A549 (cell line): ENCODE measurements around the gene TEX22. TPM values are rescaled to one million over a fixed set of nuclear protein-coding genes. Genes with fewer than 3 reads are reported as not detected.

Experiments used
- ATAC-seq, 2 experiments: fragments of 200-7000 bp in 1 of 2; fragments of >200 bp in 1 of 2; cut with Nextera tagmentation in 1 of 2; cut with Tn5 transposase in 1 of 2; 3 replicates each; pipeline versions ENCODE4 v1.8.0 to v1.9.1; 2018 to 2020; ENCODE audit warnings: mild to moderate bottlenecking in 1 of 2, moderate library complexity in 1 of 2
- CTCF ChIA-PET: fragments of 300-600 bp; sonication (Branson Sonifier 250); formaldehyde crosslinking; extraction: SDS; loops from one replicate; lab custom pipeline; 2021; ENCODE audit warnings: antibody characterized with exemption, inconsistent platforms; lab: Yijun Ruan, JAX
- POLR2A ChIA-PET: fragments of 350-600 bp; formaldehyde crosslinking; extraction: SDS; loops from one replicate; lab custom pipeline; 2021; ENCODE audit warnings: antibody characterized with exemption, inconsistent platforms; lab: Yijun Ruan, JAX
- DNase-seq, 2 experiments: peaks; one replicate each; pipeline versions ENCODE4 v3.0.0 to v3.0.0-alpha.2; 2011 to 2016; ENCODE audit warnings: low read depth in 1 of 2, low spot score in 1 of 2
- FAIRE-seq: peaks from 2 replicates; lab custom pipeline; 2011; peaks lifted over from hg19 to GRCh38; lab: Jason Lieb, UNC
- H3K27ac ChIP-seq, 2 experiments: fragments of >200 bp; sonication (Bioruptor Twin); formaldehyde crosslinking; 3 replicates each; pipeline ENCODE4 v1.5.1; 2016 to 2017
- H3K4me1 ChIP-seq: fragments of >200 bp; sonication (Bioruptor Twin); formaldehyde crosslinking; 3 replicates; pipeline ENCODE4 v1.6.1; 2016
- H3K4me2 ChIP-seq: fragments of >200 bp; sonication (Bioruptor Twin); formaldehyde crosslinking; 3 replicates; pipeline ENCODE4 v1.6.1; 2016
- H3K4me3 ChIP-seq: fragments of >200 bp; sonication (Bioruptor Twin); formaldehyde crosslinking; 3 replicates; pipeline ENCODE4 v1.5.1; 2016
- H3K9me3 ChIP-seq: fragments of >200 bp; sonication (Bioruptor Twin); formaldehyde crosslinking; 3 replicates; pipeline ENCODE4 v1.6.1; 2016
- CBX8 ChIP-seq: fragments of 200-600 bp; sonication (generic); IDR thresholded peaks from 2 replicates; pipeline ENCODE4 v1.6.1; 2016
- CEBPB ChIP-seq, 2 experiments: fragments of >200 bp in 1 of 2; sonication (Bioruptor Twin) in 1 of 2; formaldehyde crosslinking in 1 of 2; IDR thresholded peaks; 2 replicates each; pipeline ENCODE4 v1.6.1; 2012 to 2016
- CHD2 ChIP-seq: fragments of 150-350 bp; IDR thresholded peaks from 2 replicates; pipeline ENCODE4 v1.6.1; 2014; ENCODE audit warnings: low read length; ENCODE audit not compliant: partially characterized antibody
- CHD4 ChIP-seq: fragments of 200-600 bp; sonication (generic); IDR thresholded peaks from 2 replicates; pipeline ENCODE4 v1.6.1; 2016; ENCODE audit warnings: antibody characterized with exemption, mild to moderate bottlenecking, borderline replicate concordance
- EHF ChIP-seq: fragments of 250-450 bp; sonication (Bioruptor Pico); IDR thresholded peaks from 2 replicates; pipeline ENCODE4 v1.5.0; 2020; ENCODE audit warnings: mild to moderate bottlenecking
- EHMT2 ChIP-seq: fragments of 200-600 bp; sonication (generic); IDR thresholded peaks from 2 replicates; pipeline ENCODE4 v1.6.1; 2016; ENCODE audit warnings: antibody characterized with exemption, low read depth, mild to moderate bottlenecking, moderate library complexity
- FOSL2 ChIP-seq, 2 experiments: fragments of 450-650 bp in 1 of 2; fragments of >200 bp in 1 of 2; sonication (Bioruptor Twin) in 1 of 2; formaldehyde crosslinking; IDR thresholded peaks; 2 replicates each; pipeline versions ENCODE4 v1.5.0 to v1.6.1; 2016 to 2020; ENCODE audit warnings: mild to moderate bottlenecking in 1 of 2, moderate library complexity in 1 of 2
- FOXS1 ChIP-seq: fragments of 250-450 bp; sonication (Bioruptor Pico); IDR thresholded peaks from 2 replicates; pipeline ENCODE4 v1.5.0; 2020; ENCODE audit warnings: mild to moderate bottlenecking, moderate library complexity
- GATA3 ChIP-seq: IDR thresholded peaks from 2 replicates; pipeline ENCODE4 v1.6.1; 2012; ENCODE audit warnings: borderline replicate concordance
- HMGXB4 ChIP-seq: fragments of 250-450 bp; sonication (Bioruptor Pico); IDR thresholded peaks from 2 replicates; pipeline ENCODE4 v1.5.0; 2021; ENCODE audit warnings: mild to moderate bottlenecking, moderate library complexity, borderline replicate concordance
- HOXA7 ChIP-seq: fragments of 250-450 bp; sonication (Bioruptor Pico); IDR thresholded peaks from 2 replicates; pipeline ENCODE4 v1.5.0; 2020; ENCODE audit warnings: mild to moderate bottlenecking, moderate library complexity
- HOXB13 ChIP-seq: fragments of 250-450 bp; sonication (Bioruptor Pico); IDR thresholded peaks from 2 replicates; pipeline ENCODE4 v1.5.0; 2020; ENCODE audit warnings: low read depth, mild to moderate bottlenecking, moderate library complexity
- KDM5A ChIP-seq: fragments of 200-600 bp; sonication (generic); IDR thresholded peaks from 2 replicates; pipeline ENCODE4 v1.6.1; 2016; ENCODE audit warnings: antibody characterized with exemption, mild to moderate bottlenecking
- MAZ ChIP-seq: fragments of 150-350 bp; IDR thresholded peaks from 2 replicates; pipeline ENCODE4 v1.6.1; 2014; ENCODE audit warnings: antibody characterized with exemption, low read depth, low read length, borderline replicate concordance
- MYC ChIP-seq: IDR thresholded peaks from 2 replicates; pipeline ENCODE4 v1.6.1; 2012; ENCODE audit warnings: mild to moderate bottlenecking, inconsistent platforms, low read length, improper control_type of control experiment, borderline replicate concordance
- NR3C1 ChIP-seq: fragments of >200 bp; sonication (Bioruptor Twin); formaldehyde crosslinking; IDR thresholded peaks from 3 replicates; pipeline ENCODE4 v1.6.1; 2017
- PHF8 ChIP-seq: fragments of 200-600 bp; sonication (generic); IDR thresholded peaks from 2 replicates; pipeline ENCODE4 v1.6.1; 2016; ENCODE audit warnings: low read depth, mild to moderate bottlenecking, antibody characterized with exemption, moderate library complexity, borderline replicate concordance
- POLR2AphosphoS2 ChIP-seq: conservative IDR thresholded peaks from 2 replicates; pipeline ENCODE4 v1.6.1; 2012; ENCODE audit warnings: low read length, improper control_type of control experiment, inconsistent platforms
- SMC3 ChIP-seq: fragments of >200 bp; sonication (Bioruptor Twin); formaldehyde crosslinking; IDR thresholded peaks from 3 replicates; pipeline ENCODE4 v1.6.1; 2018; ENCODE audit warnings: inconsistent platforms
- TFCP2L1 ChIP-seq: fragments of 250-450 bp; sonication (Bioruptor Pico); IDR thresholded peaks from 2 replicates; pipeline ENCODE4 v1.5.0; 2021; ENCODE audit warnings: mild to moderate bottlenecking
- ZC3H11A ChIP-seq: fragments of 450-650 bp; IDR thresholded peaks from 2 replicates; pipeline ENCODE4 v1.6.1; 2014; ENCODE audit warnings: antibody characterized with exemption, mild to moderate bottlenecking
- WGBS: methylation state at CpG from one replicate; pipeline ENCODE4 v1.1.6; 2017; ENCODE audit errors: missing lambda C conversion rate; 5-methylcytosine and 5-hydroxymethylcytosine counted together
- polyA plus RNA-seq, 4 experiments: library from polyadenylated mRNA; depleted of rRNA in 3 of 4; stranded (reverse); fragments of >200 nt; fragmentation: RNase III in 1 of 4; extraction: RNeasy Plus Mini Kit Qiagen cat#74134 plus additional on column Dnase treatment in 1 of 4; gene quantifications; 2 replicates in 3 of 4; 3 replicates in 1 of 4; pipeline ENCODE4 v1.2.3, GENCODE V29; 2011 to 2017
- TF ChIP-seq, protein P1 (sequence below): fragments of >200 bp; sonication (Bioruptor Twin); formaldehyde crosslinking; IDR thresholded peaks from 2 replicates; pipeline ENCODE4 v1.6.1; 2016
- TF ChIP-seq, protein P2 (sequence below): fragments of 200-600 bp; sonication (generic); IDR thresholded peaks from 2 replicates; pipeline ENCODE4 v1.6.1; 2016; ENCODE audit warnings: antibody characterized with exemption, mild to moderate bottlenecking, moderate library complexity

Gene TEX22
- polyA plus RNA-seq, 2 of the 4 experiments (the other 2 are of a cell fraction) = 0.06 to 0.23 TPM

DNA sequence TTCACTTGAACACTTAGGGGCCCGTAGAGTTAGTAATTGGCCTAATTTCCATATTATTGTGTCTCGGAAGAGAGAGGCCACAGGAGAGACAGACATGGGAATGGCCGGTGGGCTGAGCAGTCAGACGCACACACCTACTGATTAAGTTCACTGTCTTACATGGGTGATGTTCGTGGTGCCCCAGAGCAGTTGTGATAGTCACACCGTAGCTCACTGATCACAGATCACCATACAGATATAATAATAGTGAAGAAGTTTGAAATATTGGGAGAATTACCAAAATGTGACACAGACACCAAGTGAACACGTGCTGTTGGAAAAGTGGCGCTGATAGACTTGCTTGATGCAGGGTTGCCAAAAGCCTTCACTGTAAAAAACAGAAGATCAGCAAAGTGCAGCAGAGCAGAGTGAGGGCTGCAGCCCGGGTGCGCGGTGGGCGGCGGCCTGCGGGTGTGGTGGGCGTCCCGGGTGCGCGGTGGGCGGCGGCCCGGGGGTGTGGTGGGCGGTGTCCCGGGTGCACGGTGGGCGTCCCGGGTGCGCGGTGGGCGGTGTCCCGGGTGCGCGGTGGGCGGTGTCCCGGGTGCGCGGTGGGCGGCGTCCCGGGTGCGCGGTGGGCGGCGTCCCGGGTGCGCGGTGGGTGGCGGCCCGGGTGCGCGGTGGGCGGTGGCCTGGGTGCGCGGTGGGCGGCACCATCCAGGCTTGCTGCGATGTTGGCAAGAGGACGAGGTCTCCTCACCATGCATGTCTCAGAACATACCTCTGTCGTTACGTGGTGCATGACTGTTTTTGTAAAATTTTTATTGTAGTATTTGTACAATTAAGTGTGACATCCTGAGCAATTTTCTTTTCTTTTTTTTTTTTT lies 34.3 kb upstream of the TEX22 start:
- WGBS = 64% methylated on average over 39 of the region's 58 CpGs
- ChIA-PET CTCF (interaction anchor here (0.7 to 2.7 kb wide), 4 partner anchors 12 to 164 kb away, joined by 3 to 14 read pairs (median 10); no protein-coding TSS in a partner anchor), POLR2A (interaction anchor here (1.6 kb wide), 1 partner anchor 50 kb away, joined by 4 read pairs; the partner anchor contains the start of gene PACS2)
- Histone ChIP-seq H3K4me2 (peak overlapping the region; percentile 60), H3K9me3 (no peaks in the 10 kb centered on the region), H3K27ac (no peak overlapping the region), H3K4me3 (no peak overlapping the region), H3K4me1 (no peaks in the 10 kb centered on the region)
- DNase-seq (peak in 1 of 2 experiments; percentile 20), ATAC-seq (peak; percentile 54 to 70; a peak in 5 of 6 replicates), FAIRE-seq (no peak)
- TF ChIP-seq PHF8 (no peak), HOXB13 (CRISPR knock-in tag) (no peak), CHD2 (no peak), EHF (CRISPR knock-in tag) (no peak), HMGXB4 (no peak), HOXA7 (CRISPR knock-in tag) (no peak), MAZ (no peak), EHMT2 (no peak), MYC (no peak), ZC3H11A (no peak), KDM5A (no peak)
- TF ChIP-seq, protein P1, sequence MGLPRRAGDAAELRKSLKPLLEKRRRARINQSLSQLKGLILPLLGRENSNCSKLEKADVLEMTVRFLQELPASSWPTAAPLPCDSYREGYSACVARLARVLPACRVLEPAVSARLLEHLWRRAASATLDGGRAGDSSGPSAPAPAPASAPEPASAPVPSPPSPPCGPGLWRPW = no peak
- TF ChIP-seq, all 56 proteins: peak for 0

DNA sequence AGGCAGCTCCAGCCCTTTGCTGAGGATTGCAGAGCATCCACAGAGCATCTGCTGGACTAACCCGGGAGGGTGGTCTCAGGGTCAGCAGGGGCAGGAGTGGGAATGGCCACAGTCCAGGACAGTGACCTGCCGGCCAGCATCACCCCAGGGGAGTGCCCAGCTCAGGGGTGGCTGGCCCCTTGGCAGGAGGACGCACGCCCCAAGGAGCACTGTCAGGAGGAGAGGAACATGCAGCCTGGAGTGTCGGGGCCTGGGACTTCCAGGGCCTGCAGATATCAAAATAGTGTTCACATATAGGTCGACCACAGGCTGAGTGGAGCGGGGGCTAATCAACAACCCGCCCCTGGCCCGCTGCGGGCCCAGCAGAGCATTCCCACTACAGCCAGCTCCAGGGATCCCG lies 33.2 kb upstream of the TEX22 start:
- ChIA-PET CTCF (interaction anchor here (1.4 to 2.7 kb wide), 3 partner anchors 13 to 275 kb away, joined by 3 to 14 read pairs (median 5); no protein-coding TSS in a partner anchor), POLR2A (interaction anchor here (1.6 kb wide), 1 partner anchor 51 kb away, joined by 4 read pairs; the partner anchor contains the start of gene PACS2)
- ATAC-seq (no peak), DNase-seq (no peak), FAIRE-seq (no peak)
- H3K27ac ChIP-seq = no peak overlapping the region
- 90% methylated on average over 9 of the region's 11 CpGs for WGBS
- H3K4me3 ChIP-seq = no peak overlapping the region
- TF ChIP-seq ZC3H11A (no peak), FOSL2 (IDR thresholded peaks at IDR 0.05) (no peak), FOSL2 (CRISPR knock-in tag; IDR thresholded peaks at IDR 0.05) (no peak), TFCP2L1 (CRISPR knock-in tag) (no peak), SMC3 (no peak), CEBPB (IDR thresholded peaks at IDR 0.05) (no peak), FOXS1 (no peak), NR3C1 (no peak), HMGXB4 (no peak), CHD2 (no peak), HOXA7 (CRISPR knock-in tag) (no peak), MAZ (no peak), GATA3 (no peak), CHD4 (no peak), POLR2AphosphoS2 (no peak), CBX8 (no peak)
- TF ChIP-seq, protein P2, sequence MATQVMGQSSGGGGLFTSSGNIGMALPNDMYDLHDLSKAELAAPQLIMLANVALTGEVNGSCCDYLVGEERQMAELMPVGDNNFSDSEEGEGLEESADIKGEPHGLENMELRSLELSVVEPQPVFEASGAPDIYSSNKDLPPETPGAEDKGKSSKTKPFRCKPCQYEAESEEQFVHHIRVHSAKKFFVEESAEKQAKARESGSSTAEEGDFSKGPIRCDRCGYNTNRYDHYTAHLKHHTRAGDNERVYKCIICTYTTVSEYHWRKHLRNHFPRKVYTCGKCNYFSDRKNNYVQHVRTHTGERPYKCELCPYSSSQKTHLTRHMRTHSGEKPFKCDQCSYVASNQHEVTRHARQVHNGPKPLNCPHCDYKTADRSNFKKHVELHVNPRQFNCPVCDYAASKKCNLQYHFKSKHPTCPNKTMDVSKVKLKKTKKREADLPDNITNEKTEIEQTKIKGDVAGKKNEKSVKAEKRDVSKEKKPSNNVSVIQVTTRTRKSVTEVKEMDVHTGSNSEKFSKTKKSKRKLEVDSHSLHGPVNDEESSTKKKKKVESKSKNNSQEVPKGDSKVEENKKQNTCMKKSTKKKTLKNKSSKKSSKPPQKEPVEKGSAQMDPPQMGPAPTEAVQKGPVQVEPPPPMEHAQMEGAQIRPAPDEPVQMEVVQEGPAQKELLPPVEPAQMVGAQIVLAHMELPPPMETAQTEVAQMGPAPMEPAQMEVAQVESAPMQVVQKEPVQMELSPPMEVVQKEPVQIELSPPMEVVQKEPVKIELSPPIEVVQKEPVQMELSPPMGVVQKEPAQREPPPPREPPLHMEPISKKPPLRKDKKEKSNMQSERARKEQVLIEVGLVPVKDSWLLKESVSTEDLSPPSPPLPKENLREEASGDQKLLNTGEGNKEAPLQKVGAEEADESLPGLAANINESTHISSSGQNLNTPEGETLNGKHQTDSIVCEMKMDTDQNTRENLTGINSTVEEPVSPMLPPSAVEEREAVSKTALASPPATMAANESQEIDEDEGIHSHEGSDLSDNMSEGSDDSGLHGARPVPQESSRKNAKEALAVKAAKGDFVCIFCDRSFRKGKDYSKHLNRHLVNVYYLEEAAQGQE = no peak
- H3K4me1 ChIP-seq = no peaks in the 10 kb centered on the region
- H3K9me3 ChIP-seq = no peaks in the 10 kb centered on the region
- H3K4me2 ChIP-seq = no peak overlapping the region; the same call in 2 of the 3 replicates
